T1000 (cell line): ENCODE data around the gene IRF4.

Experiments used
- DNase-seq: peaks from one replicate; lab custom pipeline; 2025; ENCODE audit warnings: mixed read lengths; lab: John Stamatoyannopoulos, UW

IRF4 gene

GRCh38 chr6:398558-399078, 7.1 kb downstream of the IRF4 start:
- DNase-seq, result no peak

GRCh38 chr6:399785-400534, 8.4 kb downstream of the IRF4 start:
- no peak for DNase-seq

DNA sequence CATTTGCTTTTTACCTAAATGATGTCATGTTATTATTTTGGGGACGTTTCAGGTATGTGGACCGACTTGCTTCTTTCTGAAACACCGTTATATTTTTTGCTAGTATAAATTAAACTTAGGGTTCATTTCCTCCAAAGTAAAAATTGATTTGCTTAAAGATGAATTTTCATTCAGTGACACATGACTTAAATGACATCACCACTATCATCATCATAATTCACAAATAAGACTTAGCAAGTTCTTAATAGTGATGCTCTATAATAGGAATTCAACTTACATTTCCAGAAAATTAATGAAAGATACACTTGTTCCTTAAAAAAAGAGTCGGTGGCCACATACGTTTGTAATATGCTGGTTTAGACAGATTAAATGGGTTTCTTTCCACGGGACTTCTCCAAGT, 9.3 kb downstream of the IRF4 start:
- no peak for DNase-seq

DNA sequence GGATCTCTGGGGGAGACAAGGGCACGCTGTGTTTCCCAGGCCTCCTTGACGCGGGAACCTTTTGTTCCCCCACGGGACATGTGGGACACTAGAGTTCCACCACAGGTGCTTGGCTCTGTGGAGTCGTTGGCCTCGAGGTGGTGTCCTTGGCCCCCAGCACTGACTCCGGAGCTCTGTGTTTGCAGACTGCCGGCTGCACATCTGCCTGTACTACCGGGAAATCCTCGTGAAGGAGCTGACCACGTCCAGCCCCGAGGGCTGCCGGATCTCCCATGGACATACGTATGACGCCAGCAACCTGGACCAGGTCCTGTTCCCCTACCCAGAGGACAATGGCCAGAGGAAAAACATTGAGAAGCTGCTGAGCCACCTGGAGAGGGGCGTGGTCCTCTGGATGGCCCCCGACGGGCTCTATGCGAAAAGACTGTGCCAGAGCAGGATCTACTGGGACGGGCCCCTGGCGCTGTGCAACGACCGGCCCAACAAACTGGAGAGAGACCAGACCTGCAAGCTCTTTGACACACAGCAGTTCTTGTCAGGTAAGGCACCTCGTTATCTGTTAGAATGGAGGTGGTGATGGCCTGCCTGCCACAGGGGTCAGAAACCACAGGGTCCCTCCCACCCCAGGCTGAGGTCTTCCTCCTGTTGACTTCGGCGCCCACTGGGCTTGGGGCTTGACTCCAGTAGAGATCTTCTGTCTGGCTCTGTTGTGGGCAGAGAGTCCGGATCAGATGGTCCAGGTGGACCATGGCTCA, 9.9 kb downstream of the IRF4 start:
- DNase-seq, result no peak

- DNase-seq, result no peak
These were observed 10.6 kb downstream of the IRF4 start for GRCh38 chr6:401994-402640.

GRCh38 chr6:402901-403658, 11.5 kb downstream of the IRF4 start:
- no peak for DNase-seq

DNA sequence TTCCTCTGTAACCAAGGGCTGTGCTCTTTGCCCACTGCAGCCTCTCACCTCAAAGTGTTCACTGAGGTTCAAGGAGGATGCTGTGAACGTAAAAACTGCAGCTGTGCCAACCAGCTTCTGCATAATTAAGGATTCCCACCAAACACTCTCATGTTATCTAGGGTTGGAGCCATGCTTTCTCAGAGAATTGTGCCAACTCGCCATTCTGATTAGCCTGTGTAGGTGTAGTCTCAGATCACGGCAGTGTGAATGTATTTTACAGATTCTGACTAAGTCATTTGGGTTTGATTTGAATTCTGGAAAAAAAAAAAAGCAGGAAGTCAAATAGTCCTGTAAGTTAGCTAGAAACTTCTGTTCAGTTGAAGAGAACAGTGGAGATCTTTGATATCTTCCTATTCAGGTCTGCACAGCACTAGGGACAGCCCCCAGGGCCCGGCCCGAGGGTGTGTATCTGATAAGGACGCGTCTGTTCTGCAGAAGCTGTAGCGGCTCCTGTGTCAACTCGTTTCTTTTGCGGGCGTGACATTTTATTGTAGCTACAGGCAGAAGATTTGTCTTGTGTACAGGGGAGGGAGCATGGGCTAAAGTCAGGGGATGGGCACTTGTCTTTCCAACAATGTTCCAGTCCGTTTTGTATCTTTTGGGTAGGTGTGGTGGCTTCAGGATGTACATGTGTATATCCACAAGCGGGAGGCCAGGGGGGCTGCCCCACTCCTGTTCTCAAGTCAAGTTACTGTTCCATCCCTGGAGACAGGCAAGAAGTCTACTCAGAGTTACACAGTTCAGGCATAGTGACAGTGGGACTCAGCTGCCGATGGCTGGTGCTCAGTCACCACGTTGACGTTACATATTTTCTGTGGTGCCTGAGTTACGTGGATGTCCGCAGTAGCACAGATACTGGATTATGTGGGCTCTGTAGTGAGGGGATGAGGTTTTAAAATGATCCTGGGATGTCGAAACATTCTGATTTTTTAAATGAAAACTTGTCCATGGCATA, 12.4 kb downstream of the IRF4 start:
- no peak for DNase-seq

DNA sequence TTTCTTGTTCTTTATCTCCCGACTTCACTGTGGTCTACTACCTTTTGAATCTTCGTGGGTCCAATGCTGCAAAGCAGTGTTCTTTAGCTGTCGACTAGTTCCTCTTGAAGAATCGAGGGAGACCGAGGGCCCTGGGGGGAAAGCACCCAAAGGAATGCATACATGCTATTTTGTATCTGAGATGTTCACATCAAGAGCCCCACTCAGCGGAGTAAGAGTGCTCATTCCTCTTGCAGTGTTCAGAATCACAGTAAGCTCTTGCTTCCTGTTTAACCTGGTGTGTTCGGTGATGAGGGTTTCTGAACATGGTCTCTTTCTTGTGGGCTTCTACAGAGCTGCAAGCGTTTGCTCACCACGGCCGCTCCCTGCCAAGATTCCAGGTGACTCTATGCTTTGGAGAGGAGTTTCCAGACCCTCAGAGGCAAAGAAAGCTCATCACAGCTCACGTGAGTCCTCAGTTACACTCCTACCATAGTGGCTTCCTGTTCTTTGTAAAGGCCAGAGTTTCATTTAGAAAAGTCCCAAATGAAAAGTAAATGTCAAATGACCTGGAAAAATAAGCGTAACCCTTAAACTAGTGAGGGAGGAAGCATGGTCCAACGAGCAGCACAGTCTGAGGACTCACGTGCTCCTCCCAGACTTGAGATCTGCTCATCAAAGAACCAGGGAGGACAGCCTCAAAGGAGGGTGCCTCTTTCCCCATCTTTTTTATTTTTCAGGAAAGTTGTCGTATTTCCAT, 13.3 kb downstream of the IRF4 start:
- no peak for DNase-seq

GRCh38 chr6:408148-408547, 16.6 kb downstream of the IRF4 start:
- no peak for DNase-seq

DNA sequence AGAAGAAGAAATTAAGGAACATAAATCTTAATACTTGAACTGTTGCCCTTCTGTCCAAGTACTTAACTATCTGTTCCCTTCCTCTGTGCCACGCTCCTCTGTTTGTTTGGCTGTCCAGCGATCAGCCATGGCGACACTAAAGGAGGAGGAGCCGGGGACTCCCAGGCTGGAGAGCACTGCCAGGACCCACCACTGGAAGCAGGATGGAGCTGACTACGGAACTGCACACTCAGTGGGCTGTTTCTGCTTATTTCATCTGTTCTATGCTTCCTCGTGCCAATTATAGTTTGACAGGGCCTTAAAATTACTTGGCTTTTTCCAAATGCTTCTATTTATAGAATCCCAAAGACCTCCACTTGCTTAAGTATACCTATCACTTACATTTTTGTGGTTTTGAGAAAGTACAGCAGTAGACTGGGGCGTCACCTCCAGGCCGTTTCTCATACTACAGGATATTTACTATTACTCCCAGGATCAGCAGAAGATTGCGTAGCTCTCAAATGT, 17.1 kb downstream of the IRF4 start:
- no peak for DNase-seq

DNA sequence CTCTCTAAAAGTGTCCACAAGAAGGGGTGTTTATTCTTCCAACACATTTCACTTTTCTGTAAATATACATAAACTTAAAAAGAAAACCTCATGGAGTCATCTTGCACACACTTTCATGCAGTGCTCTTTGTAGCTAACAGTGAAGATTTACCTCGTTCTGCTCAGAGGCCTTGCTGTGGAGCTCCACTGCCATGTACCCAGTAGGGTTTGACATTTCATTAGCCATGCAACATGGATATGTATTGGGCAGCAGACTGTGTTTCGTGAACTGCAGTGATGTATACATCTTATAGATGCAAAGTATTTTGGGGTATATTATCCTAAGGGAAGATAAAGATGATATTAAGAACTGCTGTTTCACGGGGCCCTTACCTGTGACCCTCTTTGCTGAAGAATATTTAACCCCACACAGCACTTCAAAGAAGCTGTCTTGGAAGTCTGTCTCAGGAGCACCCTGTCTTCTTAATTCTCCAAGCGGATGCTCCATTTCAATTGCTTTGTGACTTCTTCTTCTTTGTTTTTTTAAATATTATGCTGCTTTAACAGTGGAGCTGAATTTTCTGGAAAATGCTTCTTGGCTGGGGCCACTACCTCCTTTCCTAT, 17.9 kb downstream of the IRF4 start:
- DNase-seq, result no peak

- no peak for DNase-seq
These were observed 19.2 kb downstream of the IRF4 start for GRCh38 chr6:410555-411395.

DNA sequence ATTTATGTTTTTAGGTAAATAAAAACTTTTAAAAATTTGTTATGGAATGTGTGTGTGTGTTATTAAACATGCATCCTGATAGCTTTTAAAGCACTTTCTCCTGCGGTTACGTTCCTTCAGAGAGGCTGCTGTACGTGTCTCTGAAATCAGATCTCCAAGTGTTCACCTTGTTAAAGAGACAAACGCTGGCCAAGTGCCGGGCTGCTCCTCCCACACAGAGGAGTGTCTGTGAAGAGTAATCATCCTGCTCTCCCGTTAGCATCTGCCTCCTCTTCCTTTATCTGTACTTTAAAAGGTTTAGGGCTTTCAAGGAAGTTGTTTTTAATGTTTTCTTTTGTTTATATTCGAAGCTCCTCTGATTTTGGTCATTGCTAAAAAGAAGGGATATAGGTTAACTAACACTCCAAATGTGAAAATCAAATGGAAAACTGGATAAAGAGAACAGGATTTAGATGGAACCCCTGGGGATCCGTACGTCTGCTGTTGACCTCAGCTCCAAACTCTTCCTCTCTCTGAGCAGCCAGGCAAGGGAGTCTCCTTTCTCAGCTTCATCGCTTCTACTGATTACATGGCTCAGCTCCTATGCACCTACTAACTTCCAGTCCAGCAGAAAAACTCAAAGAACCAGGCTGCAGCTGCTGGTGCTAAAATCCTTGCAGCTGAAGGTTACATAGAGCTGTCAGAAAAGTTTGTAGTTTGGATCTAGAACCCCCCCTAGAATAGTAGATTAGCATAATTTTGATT, 20.0 kb downstream of the IRF4 start:
- DNase-seq, result no peak

GRCh38 chr6:412146-412886, 20.8 kb downstream of the IRF4 start:
- DNase-seq, result no peak

DNA sequence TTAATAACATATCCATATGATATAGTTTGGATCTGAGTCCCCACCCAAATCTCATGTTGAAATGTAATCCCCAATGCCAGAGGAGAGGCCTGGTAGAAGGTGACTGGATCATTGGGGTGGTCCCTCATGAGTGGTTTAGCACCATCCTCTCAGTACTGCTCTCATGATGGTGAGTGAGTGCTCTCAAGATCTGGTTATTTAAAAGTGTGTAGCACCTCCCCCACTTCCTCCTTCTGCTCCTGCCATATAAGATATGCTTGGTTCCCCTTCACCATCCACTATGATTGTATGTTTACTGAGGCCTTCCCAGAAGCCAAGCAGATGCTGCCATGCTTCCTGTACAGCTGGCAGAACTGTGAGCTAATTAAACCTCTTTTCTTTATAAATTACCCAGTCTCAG, 22.9 kb downstream of the IRF4 start:
- DNase-seq, result no peak

- DNase-seq, result no peak
These were observed 23.5 kb downstream of the IRF4 start for GRCh38 chr6:415087-415486.

- DNase-seq, result no peak
These were observed 29.7 kb downstream of the IRF4 start for GRCh38 chr6:421211-421610.
